ENCODE results near the gene POP4. TPM values are rescaled to one million over a fixed set of nuclear protein-coding genes. Genes with fewer than 3 reads are reported as not detected.

Gene POP4
- total and polyA plus RNA-seq, 10 of the 15 experiments (the other 5 are each of a cell fraction or from before 2014, with no cell fraction given): 52.1 to 231 (median 118) TPM

DNA sequence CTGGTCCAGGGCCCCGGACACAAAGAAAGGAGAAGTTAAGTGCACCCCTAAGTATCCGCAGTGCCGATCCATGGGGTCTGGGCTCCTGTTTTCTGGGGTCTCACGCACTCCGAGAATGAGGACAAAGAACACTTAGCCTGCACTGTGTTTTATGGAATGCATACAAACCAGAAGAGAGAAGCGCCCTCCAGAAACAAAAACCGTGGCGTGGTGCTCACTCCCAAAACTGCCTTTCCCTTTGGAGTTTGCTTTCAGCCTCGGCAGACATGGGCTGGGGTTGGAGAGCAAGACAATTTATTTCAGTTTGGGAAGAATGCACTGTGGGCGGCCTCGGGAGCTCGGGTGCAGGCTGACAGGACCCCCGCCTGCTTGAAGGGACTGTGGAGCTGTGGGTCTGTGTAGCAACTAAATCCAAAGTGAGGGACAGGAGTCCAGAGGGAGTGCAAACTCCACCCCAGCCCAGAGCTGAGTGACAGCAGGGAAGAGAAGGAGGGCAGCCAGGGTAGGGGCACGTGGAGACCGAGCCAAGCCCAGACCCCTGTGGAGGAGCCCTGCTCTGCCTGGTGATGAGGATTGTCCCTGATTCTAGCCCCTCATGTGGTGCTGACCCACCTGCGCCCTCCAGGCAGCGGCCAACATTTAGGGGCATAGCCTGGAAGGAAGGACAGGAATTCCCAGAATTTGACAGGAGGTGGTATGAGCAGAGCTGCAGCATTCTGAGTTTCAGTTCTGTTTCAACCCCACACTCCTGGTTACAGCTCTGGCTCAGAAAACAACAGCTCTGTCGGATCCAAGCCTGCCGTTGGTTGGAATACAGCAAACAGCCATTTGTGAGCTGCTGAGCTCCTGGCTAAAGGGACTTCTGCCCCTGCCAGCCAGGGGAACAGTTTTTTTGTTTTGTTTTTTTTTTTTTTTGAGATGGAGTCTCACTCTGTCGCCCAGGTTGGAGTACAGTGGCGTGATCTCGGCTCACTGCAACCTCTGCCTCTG is 37.8 kb upstream of the POP4 start:
- no peaks in the 10 kb centered on the region for H4K20me1 ChIP-seq (ENCODE audit: control insufficient read depth, insufficient read depth)
- DNase-seq (ENCODE audit: low read depth, low spot score) (no peak), FAIRE-seq (no peak), ATAC-seq (no peak)
- ChIA-PET SMC1A (ENCODE audit: uncharacterized antibody, unreplicated experiment) (no interaction called here), POLR2A (no interaction called here), RAD21 (ENCODE audit: unreplicated experiment) (no interaction called here), CTCF (interaction anchor here (0.6 kb wide), 1 partner anchor 9 kb away, joined by 3 read pairs; no protein-coding TSS in a partner anchor)
- no TSS peak for BruUV-seq (replicated peaks)
- no peak overlapping the region for H3K9ac ChIP-seq (ENCODE audit: control insufficient read depth, insufficient read depth, low read length)
- no peaks in the 10 kb centered on the region for H3K36me3 ChIP-seq (ENCODE audit: control insufficient read depth in 2 of 2, insufficient read depth in 2 of 2, low read length in 1 of 2)
- H3K4me1 ChIP-seq (ENCODE audit: control insufficient read depth, insufficient read depth, low read length): no peaks in the 10 kb centered on the region
- no peak overlapping the region for H3K4me3 ChIP-seq
- no peak overlapping the region for H3K4me2 ChIP-seq (ENCODE audit: control insufficient read depth, insufficient read depth)
- no peaks in the 10 kb centered on the region for H3K9me3 ChIP-seq (replicated peaks; ENCODE audit: control insufficient read depth, insufficient read depth, low read length)
- WGBS (ENCODE audit: insufficient coverage, insufficient replicate concordance, low lambda C conversion rate, missing lambda C conversion rate): 44% methylated on average over 21 of the region's 22 CpGs
- no peak overlapping the region for H2AFZ ChIP-seq (ENCODE audit: control insufficient read depth, low read depth, low read length)
- H3K27ac ChIP-seq (ENCODE audit: control insufficient read depth, insufficient read depth): no peak overlapping the region
- no peaks in the 10 kb centered on the region for H3K79me2 ChIP-seq (ENCODE audit: control insufficient read depth, insufficient read depth, low read length)
- intact Hi-C loops (cut with micrococcal nuclease; ENCODE audit: unreplicated experiment): no loop called here
- H3K27me3 ChIP-seq (replicated peaks in 1 of 2; ENCODE audit: control insufficient read depth in 2 of 2, insufficient read depth in 2 of 2, low read length in 1 of 2): no peaks in the 10 kb centered on the region
- in situ Hi-C loops (cut with MboI): no loop called here
- TF ChIP-seq CHD1 (IDR thresholded peaks at IDR 0.05; ENCODE audit: low read depth, low read length) (no peak), NFIC (IDR thresholded peaks at IDR 0.05; ENCODE audit: low read depth, low read length) (no peak), MTA3 (IDR thresholded peaks at IDR 0.05; ENCODE audit: borderline replicate concordance, low read length) (no peak), MTA2 (IDR thresholded peaks at IDR 0.05; ENCODE audit: low read depth) (no peak), PML (IDR thresholded peaks at IDR 0.05; ENCODE audit: low read length) (no peak), GABPA (IDR thresholded peaks at IDR 0.05; ENCODE audit: low read depth) (no peak), SUZ12 (IDR thresholded peaks at IDR 0.05; ENCODE audit: unreplicated experiment) (no peak), CBFB (IDR thresholded peaks at IDR 0.05; ENCODE audit: low read depth) (no peak), YBX1 (IDR thresholded peaks at IDR 0.05) (no peak), MEF2B (IDR thresholded peaks at IDR 0.05; ENCODE audit: partially characterized antibody, poor library complexity, severe bottlenecking) (no peak), STAT3 (IDR thresholded peaks at IDR 0.05; ENCODE audit: low read depth, low read length) (no peak), RAD21 (IDR thresholded peaks at IDR 0.05; ENCODE audit: insufficient read depth, low read depth, low read length) (no peak), ZBED1 (IDR thresholded peaks at IDR 0.05; ENCODE audit: borderline replicate concordance) (no peak), ZNF274 (IDR thresholded peaks at IDR 0.05; ENCODE audit: insufficient read depth, insufficient read length) (no peak), ZBTB40 (IDR thresholded peaks at IDR 0.05; ENCODE audit: borderline replicate concordance) (no peak)
- TF ChIP-seq, protein P1, sequence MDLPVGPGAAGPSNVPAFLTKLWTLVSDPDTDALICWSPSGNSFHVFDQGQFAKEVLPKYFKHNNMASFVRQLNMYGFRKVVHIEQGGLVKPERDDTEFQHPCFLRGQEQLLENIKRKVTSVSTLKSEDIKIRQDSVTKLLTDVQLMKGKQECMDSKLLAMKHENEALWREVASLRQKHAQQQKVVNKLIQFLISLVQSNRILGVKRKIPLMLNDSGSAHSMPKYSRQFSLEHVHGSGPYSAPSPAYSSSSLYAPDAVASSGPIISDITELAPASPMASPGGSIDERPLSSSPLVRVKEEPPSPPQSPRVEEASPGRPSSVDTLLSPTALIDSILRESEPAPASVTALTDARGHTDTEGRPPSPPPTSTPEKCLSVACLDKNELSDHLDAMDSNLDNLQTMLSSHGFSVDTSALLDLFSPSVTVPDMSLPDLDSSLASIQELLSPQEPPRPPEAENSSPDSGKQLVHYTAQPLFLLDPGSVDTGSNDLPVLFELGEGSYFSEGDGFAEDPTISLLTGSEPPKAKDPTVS (IDR thresholded peaks at IDR 0.05; ENCODE audit: low read depth, low read length): no peak
- TF ChIP-seq, protein P2, sequence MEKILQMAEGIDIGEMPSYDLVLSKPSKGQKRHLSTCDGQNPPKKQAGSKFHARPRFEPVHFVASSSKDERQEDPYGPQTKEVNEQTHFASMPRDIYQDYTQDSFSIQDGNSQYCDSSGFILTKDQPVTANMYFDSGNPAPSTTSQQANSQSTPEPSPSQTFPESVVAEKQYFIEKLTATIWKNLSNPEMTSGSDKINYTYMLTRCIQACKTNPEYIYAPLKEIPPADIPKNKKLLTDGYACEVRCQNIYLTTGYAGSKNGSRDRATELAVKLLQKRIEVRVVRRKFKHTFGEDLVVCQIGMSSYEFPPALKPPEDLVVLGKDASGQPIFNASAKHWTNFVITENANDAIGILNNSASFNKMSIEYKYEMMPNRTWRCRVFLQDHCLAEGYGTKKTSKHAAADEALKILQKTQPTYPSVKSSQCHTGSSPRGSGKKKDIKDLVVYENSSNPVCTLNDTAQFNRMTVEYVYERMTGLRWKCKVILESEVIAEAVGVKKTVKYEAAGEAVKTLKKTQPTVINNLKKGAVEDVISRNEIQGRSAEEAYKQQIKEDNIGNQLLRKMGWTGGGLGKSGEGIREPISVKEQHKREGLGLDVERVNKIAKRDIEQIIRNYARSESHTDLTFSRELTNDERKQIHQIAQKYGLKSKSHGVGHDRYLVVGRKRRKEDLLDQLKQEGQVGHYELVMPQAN (conservative IDR thresholded peaks at IDR 0.05): no peak
